ENCODE results near the gene SERPINB8. TPM values are rescaled to one million over a fixed set of nuclear protein-coding genes. Genes with fewer than 3 reads are reported as not detected.
"Not testable (repeated sequence)": the region's sequence is repeated elsewhere in the genome, so short reads cannot be mapped to it uniquely, and the experiment has no call there.

Gene SERPINB8
- total and polyA plus RNA-seq, 4 donors: 3.7 to 6.6 (median 4.6) TPM

- H3K4me1 ChIP-seq (ENCODE audit: control insufficient read depth, insufficient read depth, low read length): peaks cover 14% of the 10 kb centered on the region
- not testable (repeated sequence) for DNase-seq (ENCODE audit: low read depth in 4 of 6, low spot score in 6 of 6); H3K9me3 ChIP-seq (ENCODE audit: control insufficient read depth, insufficient read depth, low read length); H3K27me3 ChIP-seq (ENCODE audit: control insufficient read depth, insufficient read depth, low read length); H3K4me3 ChIP-seq (ENCODE audit: low read depth, low read length); H3K27ac ChIP-seq (ENCODE audit: low read depth, low read length); H3K36me3 ChIP-seq (ENCODE audit: control insufficient read depth, insufficient read depth, low read length)
- WGBS (ENCODE audit: insufficient coverage): 82% methylated on average over 17 of the region's 17 CpGs
Observed at GRCh38 chr18:63940543-63941050, 29.3 kb upstream of the SERPINB8 start.

DNA sequence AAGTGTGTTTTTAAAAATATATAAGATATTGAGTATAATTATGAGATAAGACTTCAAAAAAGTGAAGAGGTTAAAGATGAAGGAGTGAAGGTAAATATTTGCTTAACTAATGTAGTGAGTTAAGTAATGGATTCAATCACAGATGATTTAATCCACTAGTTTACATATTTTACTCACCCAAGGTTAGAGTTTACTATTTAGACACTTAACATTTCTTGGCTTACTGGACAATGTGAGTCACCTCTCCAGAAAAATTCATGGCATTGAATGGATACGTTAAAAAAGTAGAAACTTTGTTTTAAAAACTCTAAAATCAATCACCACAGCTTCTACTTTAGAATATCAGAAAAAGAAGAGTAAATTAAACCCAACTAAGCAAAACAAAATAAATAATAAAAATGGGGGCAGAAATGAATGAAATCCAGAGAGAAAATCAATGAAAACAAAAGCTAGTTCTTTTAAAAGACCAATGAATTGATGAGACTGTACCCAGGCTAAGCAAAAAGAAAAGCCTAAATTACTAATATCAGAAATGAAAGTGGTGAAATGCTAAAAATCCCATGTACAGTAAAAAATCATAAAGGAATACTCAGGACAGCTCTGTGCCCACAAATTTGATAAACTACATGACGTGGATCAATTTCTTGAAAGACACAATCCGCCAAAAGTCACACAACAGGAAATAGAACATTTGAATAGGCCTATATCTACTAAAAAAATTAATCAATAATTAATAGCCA, 22.7 kb upstream of the SERPINB8 start:
- Histone ChIP-seq H3K36me3 (ENCODE audit: control insufficient read depth, insufficient read depth, low read length) (no peaks in the 10 kb centered on the region), H3K27me3 (ENCODE audit: control insufficient read depth, insufficient read depth, low read length) (no peaks in the 10 kb centered on the region), H3K9me3 (ENCODE audit: control insufficient read depth, insufficient read depth, low read length) (no peaks in the 10 kb centered on the region), H3K4me3 (ENCODE audit: low read depth, low read length) (no peak overlapping the region), H3K27ac (ENCODE audit: low read depth, low read length) (no peak overlapping the region), H3K4me1 (ENCODE audit: control insufficient read depth, insufficient read depth, low read length) (peaks cover 6% of the 10 kb centered on the region)
- DNase-seq (ENCODE audit: low read depth in 4 of 6, low spot score in 6 of 6): no peak
- WGBS (ENCODE audit: insufficient coverage): no CpG with 5 or more reads among the region's 3 CpGs

DNA sequence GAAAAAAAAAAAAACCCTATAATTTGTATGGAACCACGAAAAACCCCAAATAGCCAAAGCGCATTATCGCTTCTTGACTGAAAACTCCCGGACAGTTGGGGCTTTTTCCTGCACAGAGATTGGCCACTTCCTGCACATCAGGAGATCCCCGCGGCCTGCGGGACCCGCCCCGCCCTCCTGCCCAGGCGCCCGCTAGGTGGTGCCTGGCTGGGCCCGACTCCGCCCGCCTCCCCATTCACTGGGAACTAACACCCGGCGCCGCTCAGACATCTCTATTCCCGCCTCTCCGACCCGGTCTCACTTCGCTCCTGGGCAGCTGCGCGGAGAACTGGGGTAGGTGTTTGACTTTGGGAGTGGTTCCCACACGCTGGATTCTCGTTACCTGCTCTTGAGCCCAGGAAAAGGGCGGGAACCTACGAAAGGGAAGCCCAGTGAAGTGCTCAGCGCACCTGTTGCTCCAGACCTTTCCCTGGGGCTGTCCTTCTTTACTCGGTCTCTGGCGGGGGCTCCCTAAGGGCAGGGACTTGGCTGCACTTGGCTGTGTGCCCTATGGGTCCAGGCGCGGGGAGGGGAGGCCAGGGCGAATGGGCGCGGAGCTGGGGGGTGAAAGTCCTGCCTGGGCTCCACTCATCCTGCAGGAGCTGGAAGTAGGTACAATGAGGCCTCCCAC, 20.7 kb upstream of the SERPINB8 start, which contains the start of gene HMSD:
TSS of gene HMSD (plus strand) at position 234 of the 670 bp plus-strand sequence. CDS start 4,155 bp downstream, outside the sequence.
- Histone ChIP-seq H3K27me3 (ENCODE audit: control insufficient read depth, insufficient read depth, low read length) (no peaks in the 10 kb centered on the region), H3K27ac (ENCODE audit: low read depth, low read length) (peak within 1 kb of the TSS; percentile 29), H3K36me3 (ENCODE audit: control insufficient read depth, insufficient read depth, low read length) (no peaks in the 10 kb centered on the region), H3K4me1 (ENCODE audit: control insufficient read depth, insufficient read depth, low read length) (peaks cover 6% of the 10 kb centered on the region), H3K9me3 (ENCODE audit: control insufficient read depth, insufficient read depth, low read length) (no peaks in the 10 kb centered on the region), H3K4me3 (ENCODE audit: low read depth, low read length) (peak within 1 kb of the TSS; percentile 19)
- WGBS (ENCODE audit: insufficient coverage): 13% methylated on average over 31 of the region's 35 CpGs
- DNase-seq (ENCODE audit: low read depth in 4 of 6, low spot score in 6 of 6): peak in 2 of 6 donors; percentile 34 to 41

- no peak for DNase-seq (ENCODE audit: low read depth in 4 of 6, low spot score in 6 of 6)
- Histone ChIP-seq H3K27ac (ENCODE audit: low read depth, low read length) (no peak overlapping the region), H3K4me1 (ENCODE audit: control insufficient read depth, insufficient read depth, low read length) (peaks cover 6% of the 10 kb centered on the region), H3K9me3 (ENCODE audit: control insufficient read depth, insufficient read depth, low read length) (no peaks in the 10 kb centered on the region), H3K36me3 (ENCODE audit: control insufficient read depth, insufficient read depth, low read length) (no peaks in the 10 kb centered on the region), H3K27me3 (ENCODE audit: control insufficient read depth, insufficient read depth, low read length) (no peaks in the 10 kb centered on the region), H3K4me3 (ENCODE audit: low read depth, low read length) (no peak overlapping the region)
- WGBS (ENCODE audit: insufficient coverage): 77% methylated on average over 2 of the region's 4 CpGs
Observed at GRCh38 chr18:63951302-63951705, 18.6 kb upstream of the SERPINB8 start.

GRCh38 chr18:63953811-63954210, 16.1 kb upstream of the SERPINB8 start:
- DNase-seq (ENCODE audit: low read depth in 4 of 6, low spot score in 6 of 6): peak in 1 of 6 donors; percentile 63
- Histone ChIP-seq H3K27me3 (ENCODE audit: control insufficient read depth, insufficient read depth, low read length) (no peaks in the 10 kb centered on the region), H3K36me3 (ENCODE audit: control insufficient read depth, insufficient read depth, low read length) (no peaks in the 10 kb centered on the region), H3K27ac (ENCODE audit: low read depth, low read length) (no peak overlapping the region), H3K4me1 (ENCODE audit: control insufficient read depth, insufficient read depth, low read length) (peaks cover 6% of the 10 kb centered on the region), H3K9me3 (ENCODE audit: control insufficient read depth, insufficient read depth, low read length) (no peaks in the 10 kb centered on the region), H3K4me3 (ENCODE audit: low read depth, low read length) (no peak overlapping the region)
- WGBS (ENCODE audit: insufficient coverage): no CpG with 5 or more reads among the region's 5 CpGs

- no peak for DNase-seq (ENCODE audit: low read depth in 4 of 6, low spot score in 6 of 6)
- no peak overlapping the region for H3K4me3 ChIP-seq (ENCODE audit: low read depth, low read length)
- no peaks in the 10 kb centered on the region for H3K4me1 ChIP-seq (ENCODE audit: control insufficient read depth, insufficient read depth, low read length)
- H3K36me3 ChIP-seq (ENCODE audit: control insufficient read depth, insufficient read depth, low read length): no peaks in the 10 kb centered on the region
- no peak overlapping the region for H3K27ac ChIP-seq (ENCODE audit: low read depth, low read length)
- H3K27me3 ChIP-seq (ENCODE audit: control insufficient read depth, insufficient read depth, low read length): no peaks in the 10 kb centered on the region
- WGBS (ENCODE audit: insufficient coverage): no CpG with 5 or more reads among the region's 4 CpGs
- H3K9me3 ChIP-seq (ENCODE audit: control insufficient read depth, insufficient read depth, low read length): no peaks in the 10 kb centered on the region
Observed at GRCh38 chr18:63956755-63957154, 13.1 kb upstream of the SERPINB8 start.

DNA sequence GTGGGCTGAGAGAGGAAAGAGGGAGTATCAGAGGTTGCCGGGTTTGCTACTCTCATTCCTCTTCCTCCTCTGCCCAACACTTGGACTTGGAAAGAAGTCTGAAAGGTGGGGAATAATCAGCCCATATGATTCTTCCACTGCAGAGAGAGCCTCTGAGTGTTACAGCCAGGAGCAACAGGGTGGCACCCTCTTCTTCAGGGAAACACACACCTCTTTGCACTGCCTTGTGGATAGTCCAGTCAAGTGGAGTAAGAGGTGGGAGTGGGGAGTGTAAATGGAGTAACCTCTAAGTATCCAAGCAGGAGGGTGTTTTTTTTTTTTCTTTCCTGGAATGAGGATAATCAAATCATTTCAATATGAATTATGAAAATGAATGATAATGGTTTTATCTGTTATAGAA, 9.0 kb upstream of the SERPINB8 start:
- no peaks in the 10 kb centered on the region for H3K4me1 ChIP-seq (ENCODE audit: control insufficient read depth, insufficient read depth, low read length)
- no peaks in the 10 kb centered on the region for H3K9me3 ChIP-seq (ENCODE audit: control insufficient read depth, insufficient read depth, low read length)
- no peak for DNase-seq (ENCODE audit: low read depth in 4 of 6, low spot score in 6 of 6)
- no peak overlapping the region for H3K27ac ChIP-seq (ENCODE audit: low read depth, low read length)
- no peaks in the 10 kb centered on the region for H3K36me3 ChIP-seq (ENCODE audit: control insufficient read depth, insufficient read depth, low read length)
- no peak overlapping the region for H3K4me3 ChIP-seq (ENCODE audit: low read depth, low read length)
- no CpG with 5 or more reads among the region's 1 CpG for WGBS (ENCODE audit: insufficient coverage)
- no peaks in the 10 kb centered on the region for H3K27me3 ChIP-seq (ENCODE audit: control insufficient read depth, insufficient read depth, low read length)

- Histone ChIP-seq H3K4me1 (ENCODE audit: control insufficient read depth, insufficient read depth, low read length) (no peaks in the 10 kb centered on the region), H3K36me3 (ENCODE audit: control insufficient read depth, insufficient read depth, low read length) (no peaks in the 10 kb centered on the region), H3K27me3 (ENCODE audit: control insufficient read depth, insufficient read depth, low read length) (no peaks in the 10 kb centered on the region), H3K27ac (ENCODE audit: low read depth, low read length) (no peak overlapping the region), H3K4me3 (ENCODE audit: low read depth, low read length) (no peak overlapping the region), H3K9me3 (ENCODE audit: control insufficient read depth, insufficient read depth, low read length) (no peaks in the 10 kb centered on the region)
- WGBS (ENCODE audit: insufficient coverage): 31% methylated on average over 2 of the region's 5 CpGs
- DNase-seq (ENCODE audit: low read depth in 4 of 6, low spot score in 6 of 6): no peak
Observed at GRCh38 chr18:63961435-63961980, 8.4 kb upstream of the SERPINB8 start.

DNA sequence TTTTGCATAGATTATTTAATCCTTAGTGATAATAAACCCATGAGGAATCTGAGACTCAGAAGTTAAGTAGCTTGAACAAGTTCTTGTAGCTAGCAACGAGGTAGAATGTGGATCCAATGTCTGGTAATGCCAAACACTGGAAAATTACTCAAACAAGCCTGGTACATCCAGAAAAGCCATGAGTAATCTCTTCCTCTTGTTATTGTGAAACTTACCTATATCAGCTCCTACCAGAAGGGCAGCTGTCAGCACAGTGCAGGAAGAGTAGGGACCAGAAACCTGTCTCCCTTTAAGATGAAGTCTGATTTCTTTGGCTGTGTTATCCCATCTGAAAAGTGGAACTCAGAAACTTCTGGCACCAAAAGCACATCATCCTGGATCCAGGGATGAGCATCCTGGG, 7.7 kb upstream of the SERPINB8 start:
- no peaks in the 10 kb centered on the region for H3K27me3 ChIP-seq (ENCODE audit: control insufficient read depth, insufficient read depth, low read length)
- DNase-seq (ENCODE audit: low read depth in 4 of 6, low spot score in 6 of 6): no peak
- H3K4me3 ChIP-seq (ENCODE audit: low read depth, low read length): no peak overlapping the region
- no CpG with 5 or more reads among the region's 1 CpG for WGBS (ENCODE audit: insufficient coverage)
- no peaks in the 10 kb centered on the region for H3K4me1 ChIP-seq (ENCODE audit: control insufficient read depth, insufficient read depth, low read length)
- H3K27ac ChIP-seq (ENCODE audit: low read depth, low read length): no peak overlapping the region
- H3K36me3 ChIP-seq (ENCODE audit: control insufficient read depth, insufficient read depth, low read length): no peaks in the 10 kb centered on the region
- H3K9me3 ChIP-seq (ENCODE audit: control insufficient read depth, insufficient read depth, low read length): no peaks in the 10 kb centered on the region
